Erythroblast (primary cell): ENCODE results near the gene CCER1.

Experiments
- GATA1 ChIP-seq: IDR thresholded peaks from 2 replicates; pipeline ENCODE4 v1.6.1; 2011; ENCODE audit warnings: low read depth, mild to moderate bottlenecking, control low read depth, low read length, moderate library complexity
- POLR2A ChIP-seq: IDR thresholded peaks from 2 replicates; pipeline ENCODE4 v1.6.1; 2011; ENCODE audit warnings: mild to moderate bottlenecking, low read length

DNA sequence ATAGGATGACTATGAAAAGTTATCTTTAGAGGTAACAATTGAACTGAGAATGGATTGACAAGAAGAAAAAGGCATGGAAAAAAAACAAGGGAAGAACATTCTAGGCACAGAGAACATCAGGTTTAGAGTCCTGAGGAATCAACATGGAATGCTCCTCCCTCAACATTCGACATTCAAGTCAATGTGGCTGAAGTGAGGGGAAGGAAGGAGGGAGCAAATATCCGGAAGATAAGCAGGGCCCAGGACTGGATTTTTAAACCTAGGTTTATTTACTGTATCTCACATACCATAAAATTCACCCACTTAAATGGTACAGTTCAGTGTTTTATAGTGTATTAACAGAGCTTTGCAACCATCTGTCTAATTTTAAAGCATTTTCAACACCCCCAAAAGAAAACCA lies 9.6 kb upstream of the CCER1 start:
- TF ChIP-seq POLR2A, result no peak
- TF ChIP-seq GATA1, result no peak
